ENCODE data around the gene FIGN.

Gene FIGN

GRCh38 chr2:163717993-163718680 lies 17.7 kb downstream of the FIGN start:
- TF ChIP-seq, protein P1, sequence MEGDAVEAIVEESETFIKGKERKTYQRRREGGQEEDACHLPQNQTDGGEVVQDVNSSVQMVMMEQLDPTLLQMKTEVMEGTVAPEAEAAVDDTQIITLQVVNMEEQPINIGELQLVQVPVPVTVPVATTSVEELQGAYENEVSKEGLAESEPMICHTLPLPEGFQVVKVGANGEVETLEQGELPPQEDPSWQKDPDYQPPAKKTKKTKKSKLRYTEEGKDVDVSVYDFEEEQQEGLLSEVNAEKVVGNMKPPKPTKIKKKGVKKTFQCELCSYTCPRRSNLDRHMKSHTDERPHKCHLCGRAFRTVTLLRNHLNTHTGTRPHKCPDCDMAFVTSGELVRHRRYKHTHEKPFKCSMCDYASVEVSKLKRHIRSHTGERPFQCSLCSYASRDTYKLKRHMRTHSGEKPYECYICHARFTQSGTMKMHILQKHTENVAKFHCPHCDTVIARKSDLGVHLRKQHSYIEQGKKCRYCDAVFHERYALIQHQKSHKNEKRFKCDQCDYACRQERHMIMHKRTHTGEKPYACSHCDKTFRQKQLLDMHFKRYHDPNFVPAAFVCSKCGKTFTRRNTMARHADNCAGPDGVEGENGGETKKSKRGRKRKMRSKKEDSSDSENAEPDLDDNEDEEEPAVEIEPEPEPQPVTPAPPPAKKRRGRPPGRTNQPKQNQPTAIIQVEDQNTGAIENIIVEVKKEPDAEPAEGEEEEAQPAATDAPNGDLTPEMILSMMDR (conservative IDR thresholded peaks at IDR 0.05) = no peak
- no peak for TF ChIP-seq ZFX (IDR thresholded peaks at IDR 0.05)
- H3K27ac ChIP-seq = no peak overlapping the region

- H3K27ac ChIP-seq = no peak overlapping the region
Measured at GRCh38 chr2:163717515-163717914, 18.3 kb downstream of the FIGN start.

DNA sequence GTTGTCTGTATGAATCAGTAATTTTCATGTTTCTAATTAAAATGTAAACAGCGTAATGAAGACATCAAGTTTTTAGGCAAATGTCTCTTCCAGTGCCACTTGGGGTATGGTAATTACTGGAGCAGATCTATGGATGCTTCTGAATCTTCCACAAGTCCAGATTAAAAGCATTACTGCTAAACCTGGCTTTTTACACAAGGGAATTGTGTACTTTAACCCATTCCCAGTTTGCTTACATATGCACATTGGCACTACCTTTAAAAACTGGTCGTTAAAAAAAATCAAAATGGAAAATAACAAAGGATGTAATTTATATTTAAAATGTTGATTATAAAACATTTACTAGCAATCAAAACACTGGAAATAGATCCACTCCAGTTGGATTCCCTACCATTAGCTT lies 19.7 kb downstream of the FIGN start:
- H3K27ac ChIP-seq = no peak overlapping the region
- TF ChIP-seq ZFX (IDR thresholded peaks at IDR 0.05) = no peak
- TF ChIP-seq, protein P1 (conservative IDR thresholded peaks at IDR 0.05) = no peak

More at GRCh38 chr2:163717515-163717914, 18.3 kb downstream of the FIGN start:
- TF ChIP-seq, protein P1 (conservative IDR thresholded peaks at IDR 0.05) = no peak

DNA sequence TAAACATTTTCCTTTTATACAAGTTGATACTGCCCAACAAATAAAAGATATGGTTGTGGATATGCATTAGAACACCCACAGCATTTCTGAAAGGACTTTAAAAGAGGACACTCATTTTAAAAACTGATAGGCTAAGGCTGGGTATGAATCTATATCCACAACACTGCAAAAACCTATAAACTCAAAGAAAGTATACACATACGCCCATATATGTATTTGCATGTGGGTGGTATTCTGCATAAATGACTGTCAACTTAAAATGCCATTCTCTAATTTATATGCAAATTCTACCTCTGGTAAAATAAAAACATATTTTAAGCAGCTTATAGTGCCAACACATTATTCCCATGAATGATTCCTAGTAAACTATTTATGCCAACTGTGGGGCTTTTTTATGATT lies 20.1 kb downstream of the FIGN start:
- TF ChIP-seq ZFX (IDR thresholded peaks at IDR 0.05) = no peak
- TF ChIP-seq, protein P1 (conservative IDR thresholded peaks at IDR 0.05) = no peak
- H3K27ac ChIP-seq = no peak overlapping the region; the same call in 1 of the 2 replicates

- H3K27ac ChIP-seq = peak overlapping the region; percentile 23; the same call in 1 of the 2 replicates
- TF ChIP-seq ZFX (IDR thresholded peaks at IDR 0.05) = no peak
- TF ChIP-seq, protein P1 (conservative IDR thresholded peaks at IDR 0.05) = no peak
Measured at GRCh38 chr2:163715199-163715598, 20.6 kb downstream of the FIGN start.

GRCh38 chr2:163713534-163714311 lies 22.1 kb downstream of the FIGN start:
- TF ChIP-seq ZFX (IDR thresholded peaks at IDR 0.05) = no peak
- TF ChIP-seq, protein P1 (conservative IDR thresholded peaks at IDR 0.05) = no peak
- no peak overlapping the region for H3K27ac ChIP-seq

DNA sequence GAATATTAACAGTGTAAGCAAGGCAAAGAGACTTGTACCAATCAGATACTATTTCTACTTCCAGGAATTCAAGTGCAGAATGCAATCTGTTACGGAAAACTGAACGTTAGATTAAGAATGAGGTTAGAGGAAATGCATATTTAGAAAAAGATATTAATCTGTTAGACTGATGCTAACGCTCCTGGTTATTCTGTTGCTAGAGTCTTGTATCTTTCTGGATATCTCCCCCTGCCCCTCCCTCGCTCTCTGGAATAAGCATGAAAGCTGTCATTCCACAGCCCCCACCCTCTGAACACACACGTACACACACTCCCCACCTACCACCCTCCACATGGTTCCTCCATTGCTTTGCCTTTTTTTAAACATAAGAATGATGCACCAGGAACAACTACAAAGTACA lies 24.1 kb downstream of the FIGN start:
- no peak overlapping the region for H3K27ac ChIP-seq
- TF ChIP-seq ZFX (IDR thresholded peaks at IDR 0.05) = no peak
- TF ChIP-seq, protein P1 (conservative IDR thresholded peaks at IDR 0.05) = no peak
